ENCODE measurements around the gene POLR2M.

Gene POLR2M

GRCh38 chr15:57692709-57693108 is 13.8 kb upstream of the POLR2M start:
- peak; percentile 37 for DNase-seq

DNA sequence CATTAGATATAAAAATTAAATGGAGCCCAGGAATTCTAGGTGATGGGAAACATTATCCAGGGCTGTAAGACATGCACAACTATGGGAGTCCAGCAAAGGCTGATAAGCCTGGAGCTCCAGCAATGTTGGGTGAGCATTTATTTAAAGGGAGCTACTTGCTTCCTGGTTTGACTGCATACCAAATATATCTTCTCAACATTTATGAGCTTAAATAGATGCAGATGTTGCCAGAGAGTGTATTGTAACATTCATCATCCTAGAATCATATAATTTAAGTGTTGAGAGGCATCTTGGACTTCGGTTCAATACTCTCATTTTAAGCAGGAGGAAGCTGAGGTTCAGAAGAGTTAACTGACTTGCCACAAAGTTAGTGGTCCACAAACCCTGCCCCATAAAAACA is 12.2 kb upstream of the POLR2M start:
- peak; percentile 34 for DNase-seq

DNA sequence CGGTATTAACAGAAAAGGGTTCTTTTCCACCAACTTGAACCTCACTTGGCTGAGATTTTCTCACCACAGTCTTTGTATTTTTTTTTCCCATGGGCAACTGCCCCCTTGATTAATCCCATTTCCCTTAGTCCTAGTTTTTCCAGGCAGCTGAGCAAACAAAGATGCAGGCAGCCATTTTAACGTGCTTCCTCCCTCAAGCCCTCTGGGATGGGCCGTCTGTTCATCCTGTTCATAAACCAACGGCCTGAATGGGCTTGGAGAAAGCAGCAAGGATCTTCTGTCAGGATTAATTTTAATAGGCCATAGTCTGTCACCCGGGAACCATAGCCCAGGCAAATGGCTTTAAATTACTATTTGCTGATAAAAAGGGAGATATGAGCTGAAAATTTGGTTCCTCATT is 10.4 kb upstream of the POLR2M start:
- no peak for DNase-seq

GRCh38 chr15:57697588-57697987 is 8.9 kb upstream of the POLR2M start:
- peak; percentile 38 for DNase-seq

DNA sequence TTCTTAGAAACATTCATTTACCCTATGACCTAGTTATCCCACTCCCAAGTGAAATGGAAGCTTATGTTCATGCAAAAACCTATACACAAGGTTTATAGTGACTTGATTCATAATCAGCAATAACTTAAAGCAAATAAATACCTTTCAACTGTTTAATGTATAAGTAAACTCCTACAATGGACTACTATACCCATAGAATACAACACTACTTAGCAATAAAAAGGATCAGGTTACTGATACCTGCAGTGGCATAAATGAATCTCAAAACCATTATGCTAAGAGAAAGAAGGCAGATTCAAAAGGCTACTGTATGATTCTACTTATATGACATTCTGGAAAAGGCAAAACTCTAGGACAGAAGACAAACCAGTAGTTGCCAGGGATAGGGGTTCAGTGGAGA is 8.3 kb upstream of the POLR2M start:
- no peak for DNase-seq

DNA sequence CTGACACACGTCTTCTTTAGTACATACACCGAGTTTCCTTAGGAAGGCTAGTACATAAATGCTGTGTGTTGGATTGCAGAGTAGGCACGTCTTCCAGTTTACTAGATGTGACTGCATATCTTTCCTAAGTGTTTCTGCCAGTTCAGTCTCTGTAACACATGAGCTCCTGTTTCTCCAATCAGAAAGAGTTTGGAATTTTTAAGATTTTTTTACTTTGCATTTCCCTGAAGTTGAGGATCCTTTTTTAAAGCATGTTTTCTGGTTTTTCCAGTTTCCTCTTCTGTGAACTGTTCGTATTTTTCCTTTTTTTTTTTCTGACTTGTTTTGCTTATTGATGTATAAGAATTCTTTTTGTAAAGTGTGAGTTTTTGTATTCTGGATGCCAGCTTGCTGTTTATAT is 7.5 kb upstream of the POLR2M start:
- no peak for DNase-seq

DNA sequence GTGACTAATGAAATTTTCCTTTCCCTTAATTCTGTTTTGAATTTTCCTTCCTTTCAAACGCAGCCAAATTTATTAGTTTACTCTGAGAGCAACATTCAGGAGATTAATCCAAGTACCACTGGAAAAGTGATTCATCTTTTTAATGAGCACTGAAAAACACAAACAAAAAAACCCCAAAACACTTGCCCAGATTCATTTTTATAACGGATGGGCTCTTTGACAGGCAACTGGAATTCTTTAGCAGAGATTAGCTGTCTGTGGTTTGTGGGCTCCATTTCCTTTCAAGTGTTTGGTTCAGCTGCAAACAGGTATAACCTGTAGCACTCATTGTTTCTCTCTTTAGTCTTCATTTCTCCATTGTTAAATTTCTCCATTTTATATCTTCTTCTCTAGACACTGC is 3.1 kb upstream of the POLR2M start:
- no peak for DNase-seq

DNA sequence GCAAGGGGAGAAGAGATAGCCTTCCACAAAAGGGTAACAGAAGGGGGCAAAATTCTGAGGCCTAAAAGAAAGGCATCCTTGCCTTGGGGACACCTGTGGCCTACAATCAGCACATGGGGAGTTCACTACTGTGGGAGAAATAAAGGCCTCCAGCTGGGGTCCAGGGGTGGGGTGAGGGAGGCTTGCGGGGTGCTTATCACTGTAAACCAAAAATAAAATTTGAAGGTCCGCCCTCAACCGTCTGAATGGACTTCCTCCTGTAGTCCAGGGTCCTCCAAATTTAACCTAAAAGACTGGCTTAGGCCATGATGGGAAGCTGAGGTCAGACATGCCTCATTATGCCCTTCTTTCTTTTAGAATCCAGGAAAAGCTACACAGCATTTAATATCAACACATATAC is 2.1 kb upstream of the POLR2M start:
- no peak for DNase-seq

- DNase-seq = no peak
Observed at GRCh38 chr15:57705746-57706404, 639 bp upstream of the POLR2M start.

GRCh38 chr15:57708047-57708446 is 1.5 kb downstream of the POLR2M start:
- peak; percentile 6 for DNase-seq

GRCh38 chr15:57718309-57718708 is 11.8 kb downstream of the POLR2M start:
- no peak for DNase-seq

DNA sequence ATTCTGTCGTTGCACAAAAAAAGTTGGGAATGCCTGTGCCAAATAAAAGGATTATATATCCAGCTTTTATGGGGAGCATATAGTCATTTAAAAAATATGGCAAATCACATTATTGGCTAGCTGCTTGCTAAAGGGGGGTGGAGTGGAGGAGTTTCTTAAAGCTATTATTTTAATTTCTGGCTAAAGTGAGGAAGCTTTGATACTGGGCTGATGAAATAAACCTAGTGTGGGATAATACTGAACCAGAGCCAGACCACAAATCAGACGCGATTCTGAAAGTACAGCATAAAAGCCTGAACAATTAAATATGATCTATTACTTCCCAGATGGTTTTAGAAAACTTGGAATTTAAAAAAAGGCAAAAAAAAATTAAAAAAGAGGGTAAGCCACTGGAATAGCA is 14.4 kb downstream of the POLR2M start:
- no peak for DNase-seq

DNA sequence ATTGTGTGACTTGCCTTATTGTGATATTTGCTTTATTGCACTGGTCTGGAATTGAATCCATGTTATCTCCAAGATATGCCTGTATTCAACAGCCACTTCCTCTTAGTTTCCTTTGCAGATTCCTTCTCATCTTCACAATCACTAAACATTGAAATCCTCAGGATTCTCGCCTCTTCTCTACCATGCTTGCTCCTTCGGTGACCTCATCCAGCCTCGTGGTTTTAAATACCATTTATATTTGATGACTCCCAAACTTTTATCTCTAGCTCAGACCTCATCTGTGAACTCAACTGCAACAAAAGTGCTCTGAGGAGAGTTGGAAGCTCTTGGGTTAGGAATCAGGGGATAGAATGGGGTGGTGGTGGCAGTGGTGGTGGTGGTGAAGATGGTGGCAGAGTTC is 19.9 kb downstream of the POLR2M start:
- DNase-seq = no peak

- no peak for DNase-seq
Observed at GRCh38 chr15:57727031-57727430, 20.5 kb downstream of the POLR2M start.

- no peak for DNase-seq
Observed at GRCh38 chr15:57728436-57728835, 21.9 kb downstream of the POLR2M start.

DNA sequence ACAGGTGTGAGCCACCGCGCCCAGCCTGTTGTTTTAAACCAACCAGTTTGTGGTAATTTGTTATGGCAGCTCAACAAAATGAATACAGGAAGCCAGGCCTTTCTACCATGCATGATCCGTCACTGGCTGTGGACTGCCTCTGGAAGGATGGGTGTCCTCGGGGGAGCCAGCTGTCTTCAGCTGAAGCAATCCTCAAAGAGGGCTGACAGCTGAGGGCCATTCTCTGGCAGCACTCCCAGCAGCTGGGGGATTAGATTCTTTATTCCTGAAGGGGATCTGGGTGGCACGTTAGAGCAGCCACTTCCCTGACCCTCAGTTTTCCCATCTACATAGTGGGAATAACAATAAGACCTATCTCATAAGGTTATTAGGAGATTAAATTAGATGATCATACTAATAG is 24.4 kb downstream of the POLR2M start:
- no peak for DNase-seq

DNA sequence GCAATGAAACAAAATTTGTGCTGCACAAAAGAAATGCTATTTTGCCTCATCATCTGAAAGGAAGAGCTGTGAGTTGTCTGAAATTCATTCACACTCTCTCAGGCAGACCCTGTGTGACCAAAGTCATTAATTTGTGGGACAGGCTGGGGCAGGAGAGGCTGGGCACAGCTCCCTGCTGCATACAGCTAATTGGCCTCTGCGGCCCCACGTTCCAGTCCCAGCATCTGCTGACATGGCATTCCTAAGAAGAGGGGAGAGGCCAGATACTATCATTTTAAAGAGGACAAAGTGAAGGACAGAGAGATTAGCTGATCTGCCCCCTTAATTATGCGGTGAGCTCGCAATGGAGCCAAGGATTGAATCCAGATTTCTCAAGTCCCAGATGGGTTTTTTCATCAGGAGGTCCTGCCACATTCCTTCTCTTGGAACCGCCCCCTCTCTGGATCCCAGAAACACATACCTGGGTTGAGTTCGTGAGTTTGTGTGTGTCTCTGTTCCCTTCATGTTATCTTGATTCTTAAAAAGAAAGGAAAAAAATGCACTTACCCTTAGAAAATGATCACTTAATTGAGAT is 25.1 kb downstream of the POLR2M start:
- no peak for DNase-seq

GRCh38 chr15:57732526-57733331 is 26.2 kb downstream of the POLR2M start:
- DNase-seq = peak; percentile 49

- DNase-seq = no peak
Observed at GRCh38 chr15:57734860-57735259, 28.3 kb downstream of the POLR2M start.

- DNase-seq = no peak
Observed at GRCh38 chr15:57735431-57735830, 28.9 kb downstream of the POLR2M start.

GRCh38 chr15:57735891-57736290 is 29.4 kb downstream of the POLR2M start:
- DNase-seq = no peak

GRCh38 chr15:57736591-57736990 is 30.1 kb downstream of the POLR2M start:
- DNase-seq = no peak

GRCh38 chr15:57738734-57739237 is 32.3 kb downstream of the POLR2M start:
- no peak for DNase-seq

- DNase-seq = no peak
Observed at GRCh38 chr15:57740048-57740447, 33.5 kb downstream of the POLR2M start.
